ENCODE results near the gene MBNL2.
"Not testable (repeated sequence)": the region's sequence is repeated elsewhere in the genome, so short reads cannot be mapped to it uniquely, and the experiment has no call there.

The MBNL2 gene

GRCh38 chr13:97193577-97193976 is 28.6 kb upstream of the MBNL2 start:
- Histone ChIP-seq H3K9me3 (ENCODE audit: control insufficient read depth, low read depth, low read length) (no peaks in the 10 kb centered on the region), H3K27me3 (ENCODE audit: control insufficient read depth, insufficient read depth, low read length) (no peaks in the 10 kb centered on the region), H3K9ac (ENCODE audit: low read length) (no peak overlapping the region), H3K4me3 (ENCODE audit: low read length) (no peak overlapping the region), H3K36me3 (ENCODE audit: control insufficient read depth, low read depth, low read length) (no peaks in the 10 kb centered on the region), H3K4me1 (ENCODE audit: control insufficient read depth, low read depth, low read length) (no peaks in the 10 kb centered on the region), H3K27ac (ENCODE audit: low read length) (no peak overlapping the region)

GRCh38 chr13:97194479-97194878 is 27.7 kb upstream of the MBNL2 start:
- H3K36me3 ChIP-seq (ENCODE audit: control insufficient read depth, low read depth, low read length): no peaks in the 10 kb centered on the region
- no peaks in the 10 kb centered on the region for H3K9me3 ChIP-seq (ENCODE audit: control insufficient read depth, low read depth, low read length)
- no peaks in the 10 kb centered on the region for H3K27me3 ChIP-seq (ENCODE audit: control insufficient read depth, insufficient read depth, low read length)
- H3K4me1 ChIP-seq (ENCODE audit: control insufficient read depth, low read depth, low read length): no peaks in the 10 kb centered on the region
- H3K9ac ChIP-seq (ENCODE audit: low read length): no peak overlapping the region
- H3K4me3 ChIP-seq (ENCODE audit: low read length): no peak overlapping the region
- no peak overlapping the region for H3K27ac ChIP-seq (ENCODE audit: low read length)

GRCh38 chr13:97196340-97196739 is 25.8 kb upstream of the MBNL2 start:
- H3K9ac ChIP-seq (ENCODE audit: low read length): no peak overlapping the region
- no peak overlapping the region for H3K4me3 ChIP-seq (ENCODE audit: low read length)
- H3K9me3 ChIP-seq (ENCODE audit: control insufficient read depth, low read depth, low read length): no peaks in the 10 kb centered on the region
- no peaks in the 10 kb centered on the region for H3K36me3 ChIP-seq (ENCODE audit: control insufficient read depth, low read depth, low read length)
- H3K27me3 ChIP-seq (ENCODE audit: control insufficient read depth, insufficient read depth, low read length): no peaks in the 10 kb centered on the region
- no peak overlapping the region for H3K27ac ChIP-seq (ENCODE audit: low read length)
- no peaks in the 10 kb centered on the region for H3K4me1 ChIP-seq (ENCODE audit: control insufficient read depth, low read depth, low read length)

GRCh38 chr13:97198753-97199152 is 23.4 kb upstream of the MBNL2 start:
- H3K9me3 ChIP-seq (ENCODE audit: control insufficient read depth, low read depth, low read length): no peaks in the 10 kb centered on the region
- no peaks in the 10 kb centered on the region for H3K36me3 ChIP-seq (ENCODE audit: control insufficient read depth, low read depth, low read length)
- H3K4me3 ChIP-seq (ENCODE audit: low read length): no peak overlapping the region
- no peaks in the 10 kb centered on the region for H3K27me3 ChIP-seq (ENCODE audit: control insufficient read depth, insufficient read depth, low read length)
- H3K27ac ChIP-seq (ENCODE audit: low read length): no peak overlapping the region
- no peak overlapping the region for H3K9ac ChIP-seq (ENCODE audit: low read length)
- H3K4me1 ChIP-seq (ENCODE audit: control insufficient read depth, low read depth, low read length): no peaks in the 10 kb centered on the region

GRCh38 chr13:97199451-97199850 is 22.7 kb upstream of the MBNL2 start:
- H3K27me3 ChIP-seq (ENCODE audit: control insufficient read depth, insufficient read depth, low read length): no peaks in the 10 kb centered on the region
- H3K4me1 ChIP-seq (ENCODE audit: control insufficient read depth, low read depth, low read length): no peaks in the 10 kb centered on the region
- H3K9me3 ChIP-seq (ENCODE audit: control insufficient read depth, low read depth, low read length): no peaks in the 10 kb centered on the region

GRCh38 chr13:97200081-97200942 is 21.8 kb upstream of the MBNL2 start:
- no peak overlapping the region for H3K4me3 ChIP-seq (ENCODE audit: low read length)
- H3K27me3 ChIP-seq (ENCODE audit: control insufficient read depth, insufficient read depth, low read length): no peaks in the 10 kb centered on the region
- no peak overlapping the region for H3K27ac ChIP-seq (ENCODE audit: low read length)

More at GRCh38 chr13:97199451-97199850, 22.7 kb upstream of the MBNL2 start:
- Histone ChIP-seq H3K36me3 (ENCODE audit: control insufficient read depth, low read depth, low read length) (no peaks in the 10 kb centered on the region), H3K27ac (ENCODE audit: low read length) (no peak overlapping the region), H3K4me3 (ENCODE audit: low read length) (no peak overlapping the region), H3K9ac (ENCODE audit: low read length) (no peak overlapping the region)

GRCh38 chr13:97202761-97203160 is 19.4 kb upstream of the MBNL2 start:
- Histone ChIP-seq H3K4me1 (ENCODE audit: control insufficient read depth, low read depth, low read length) (no peaks in the 10 kb centered on the region), H3K9me3 (ENCODE audit: control insufficient read depth, low read depth, low read length) (no peaks in the 10 kb centered on the region), H3K27ac (ENCODE audit: low read length) (no peak overlapping the region), H3K36me3 (ENCODE audit: control insufficient read depth, low read depth, low read length) (no peaks in the 10 kb centered on the region), H3K4me3 (ENCODE audit: low read length) (no peak overlapping the region), H3K27me3 (ENCODE audit: control insufficient read depth, insufficient read depth, low read length) (no peaks in the 10 kb centered on the region), H3K9ac (ENCODE audit: low read length) (no peak overlapping the region)

More at GRCh38 chr13:97200081-97200942, 21.8 kb upstream of the MBNL2 start:
- no peaks in the 10 kb centered on the region for H3K4me1 ChIP-seq (ENCODE audit: control insufficient read depth, low read depth, low read length)
- no peak overlapping the region for H3K9ac ChIP-seq (ENCODE audit: low read length)
- no peaks in the 10 kb centered on the region for H3K9me3 ChIP-seq (ENCODE audit: control insufficient read depth, low read depth, low read length)
- H3K36me3 ChIP-seq (ENCODE audit: control insufficient read depth, low read depth, low read length): no peaks in the 10 kb centered on the region

- Histone ChIP-seq H3K9ac (ENCODE audit: low read length) (no peak overlapping the region), H3K9me3 (ENCODE audit: control insufficient read depth, low read depth, low read length) (no peaks in the 10 kb centered on the region), H3K36me3 (ENCODE audit: control insufficient read depth, low read depth, low read length) (no peaks in the 10 kb centered on the region), H3K4me3 (ENCODE audit: low read length) (no peak overlapping the region), H3K27me3 (ENCODE audit: control insufficient read depth, insufficient read depth, low read length) (no peaks in the 10 kb centered on the region), H3K4me1 (ENCODE audit: control insufficient read depth, low read depth, low read length) (no peaks in the 10 kb centered on the region), H3K27ac (ENCODE audit: low read length) (no peak overlapping the region)
These were observed 16.7 kb upstream of the MBNL2 start for GRCh38 chr13:97205465-97205864.

- Histone ChIP-seq H3K4me3 (ENCODE audit: low read length) (no peak overlapping the region), H3K4me1 (ENCODE audit: control insufficient read depth, low read depth, low read length) (no peaks in the 10 kb centered on the region), H3K27ac (ENCODE audit: low read length) (no peak overlapping the region), H3K27me3 (ENCODE audit: control insufficient read depth, insufficient read depth, low read length) (no peaks in the 10 kb centered on the region), H3K9ac (ENCODE audit: low read length) (no peak overlapping the region), H3K9me3 (ENCODE audit: control insufficient read depth, low read depth, low read length) (no peaks in the 10 kb centered on the region), H3K36me3 (ENCODE audit: control insufficient read depth, low read depth, low read length) (no peaks in the 10 kb centered on the region)
These were observed 16.2 kb upstream of the MBNL2 start for GRCh38 chr13:97205982-97206381.

- H3K9me3 ChIP-seq (ENCODE audit: control insufficient read depth, low read depth, low read length); H3K36me3 ChIP-seq (ENCODE audit: control insufficient read depth, low read depth, low read length); H3K4me1 ChIP-seq (ENCODE audit: control insufficient read depth, low read depth, low read length); H3K27me3 ChIP-seq (ENCODE audit: control insufficient read depth, insufficient read depth, low read length); H3K4me3 ChIP-seq (ENCODE audit: low read length); H3K9ac ChIP-seq (ENCODE audit: low read length); H3K27ac ChIP-seq (ENCODE audit: low read length): not testable (repeated sequence)
These were observed 14.9 kb upstream of the MBNL2 start for GRCh38 chr13:97207252-97207651.

- no peaks in the 10 kb centered on the region for H3K27me3 ChIP-seq (ENCODE audit: control insufficient read depth, insufficient read depth, low read length)
- no peak overlapping the region for H3K27ac ChIP-seq (ENCODE audit: low read length)
- H3K9me3 ChIP-seq (ENCODE audit: control insufficient read depth, low read depth, low read length): no peaks in the 10 kb centered on the region
- no peak overlapping the region for H3K4me3 ChIP-seq (ENCODE audit: low read length)
- no peaks in the 10 kb centered on the region for H3K36me3 ChIP-seq (ENCODE audit: control insufficient read depth, low read depth, low read length)
- no peaks in the 10 kb centered on the region for H3K4me1 ChIP-seq (ENCODE audit: control insufficient read depth, low read depth, low read length)
- H3K9ac ChIP-seq (ENCODE audit: low read length): no peak overlapping the region
These were observed 10.8 kb upstream of the MBNL2 start for GRCh38 chr13:97211300-97211699.

GRCh38 chr13:97212004-97212403 is 10.1 kb upstream of the MBNL2 start:
- no peaks in the 10 kb centered on the region for H3K4me1 ChIP-seq (ENCODE audit: control insufficient read depth, low read depth, low read length)

More at GRCh38 chr13:97212004-97212403, 10.1 kb upstream of the MBNL2 start:
- Histone ChIP-seq H3K9ac (ENCODE audit: low read length) (no peak overlapping the region), H3K4me3 (ENCODE audit: low read length) (no peak overlapping the region), H3K27me3 (ENCODE audit: control insufficient read depth, insufficient read depth, low read length) (no peaks in the 10 kb centered on the region), H3K36me3 (ENCODE audit: control insufficient read depth, low read depth, low read length) (no peaks in the 10 kb centered on the region), H3K9me3 (ENCODE audit: control insufficient read depth, low read depth, low read length) (no peaks in the 10 kb centered on the region), H3K27ac (ENCODE audit: low read length) (no peak overlapping the region)

Data from iPS-18a (cell line).